GM19351 (cell line): ENCODE measurements around the gene PICALM.
"Not testable (repeated sequence)": the region's sequence is repeated elsewhere in the genome, so short reads cannot be mapped to it uniquely, and the experiment has no call there.

Source experiments
- ATAC-seq: cut with Tn5 transposase; IDR thresholded peaks from one replicate; pipeline ENCODE4 v1.9.1; 2021; ENCODE audit warnings: mild to moderate bottlenecking, moderate library complexity; ENCODE audit not compliant: unreplicated experiment

Gene PICALM, protein sequence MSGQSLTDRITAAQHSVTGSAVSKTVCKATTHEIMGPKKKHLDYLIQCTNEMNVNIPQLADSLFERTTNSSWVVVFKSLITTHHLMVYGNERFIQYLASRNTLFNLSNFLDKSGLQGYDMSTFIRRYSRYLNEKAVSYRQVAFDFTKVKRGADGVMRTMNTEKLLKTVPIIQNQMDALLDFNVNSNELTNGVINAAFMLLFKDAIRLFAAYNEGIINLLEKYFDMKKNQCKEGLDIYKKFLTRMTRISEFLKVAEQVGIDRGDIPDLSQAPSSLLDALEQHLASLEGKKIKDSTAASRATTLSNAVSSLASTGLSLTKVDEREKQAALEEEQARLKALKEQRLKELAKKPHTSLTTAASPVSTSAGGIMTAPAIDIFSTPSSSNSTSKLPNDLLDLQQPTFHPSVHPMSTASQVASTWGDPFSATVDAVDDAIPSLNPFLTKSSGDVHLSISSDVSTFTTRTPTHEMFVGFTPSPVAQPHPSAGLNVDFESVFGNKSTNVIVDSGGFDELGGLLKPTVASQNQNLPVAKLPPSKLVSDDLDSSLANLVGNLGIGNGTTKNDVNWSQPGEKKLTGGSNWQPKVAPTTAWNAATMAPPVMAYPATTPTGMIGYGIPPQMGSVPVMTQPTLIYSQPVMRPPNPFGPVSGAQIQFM

DNA sequence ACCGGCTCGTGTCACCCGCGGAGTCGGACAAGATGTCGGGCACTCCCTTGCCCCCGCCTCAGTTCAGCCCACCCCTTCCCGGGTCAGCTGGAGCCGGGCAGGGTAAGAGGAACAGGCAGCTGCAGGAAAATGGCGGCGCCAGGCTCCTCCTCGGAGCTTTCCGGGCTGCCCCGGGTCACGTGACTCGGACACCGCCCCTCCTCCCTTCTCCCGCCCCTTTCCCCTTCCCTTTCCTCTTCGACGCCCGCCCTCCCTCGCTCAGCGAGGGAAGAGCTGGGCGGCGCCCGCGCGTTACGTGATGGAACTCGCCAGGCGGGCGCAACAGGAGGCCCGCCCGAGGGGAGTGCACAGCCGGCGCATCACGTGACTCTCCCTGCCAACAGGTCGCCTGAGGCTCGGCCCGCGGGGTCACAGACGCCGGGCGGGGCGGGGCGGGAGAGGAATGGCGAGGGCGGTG, at the start of gene PICALM:
TSS of gene PICALM (minus strand) at position 134 of the 457 bp plus-strand sequence. CDS start 304 bp downstream, outside the sequence.
- peak; percentile 79 for ATAC-seq

DNA sequence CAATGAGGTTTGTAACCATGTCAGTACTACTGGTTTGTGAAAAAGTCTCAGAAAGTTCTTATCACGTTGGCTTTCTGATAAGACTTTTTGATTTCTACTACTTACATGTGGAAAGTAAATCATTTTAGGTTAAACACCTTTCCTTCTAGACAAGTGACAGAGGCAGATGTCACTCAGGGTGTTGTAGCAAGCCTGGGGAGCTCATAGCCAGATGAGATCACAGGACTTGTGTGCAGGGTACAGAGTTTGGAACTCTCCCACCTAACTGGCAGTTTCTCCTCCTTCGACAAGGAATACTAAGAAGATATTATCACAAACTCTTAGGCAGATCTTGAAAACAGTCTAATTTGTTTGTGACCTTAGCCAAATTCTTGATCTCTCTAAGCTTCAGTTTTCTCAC, 49.4 kb upstream of the PICALM start:
- no peak for ATAC-seq

DNA sequence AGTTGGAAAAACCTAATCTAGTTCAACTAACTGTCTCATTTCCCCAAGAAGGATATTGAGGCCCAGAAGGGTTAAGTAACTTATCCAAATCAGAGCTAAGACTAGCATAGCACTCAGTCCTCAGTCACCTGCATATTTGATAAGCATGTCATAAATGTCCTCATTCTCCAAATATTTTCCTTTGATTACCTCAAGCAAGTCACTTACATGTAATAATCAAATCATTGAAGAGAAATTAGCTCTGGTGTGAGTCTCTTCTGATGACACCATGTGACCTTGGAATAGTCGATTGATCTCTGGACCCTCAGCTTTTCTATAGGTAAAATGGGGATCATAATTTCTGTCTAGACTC, 48.8 kb upstream of the PICALM start:
- ATAC-seq, result no peak

DNA sequence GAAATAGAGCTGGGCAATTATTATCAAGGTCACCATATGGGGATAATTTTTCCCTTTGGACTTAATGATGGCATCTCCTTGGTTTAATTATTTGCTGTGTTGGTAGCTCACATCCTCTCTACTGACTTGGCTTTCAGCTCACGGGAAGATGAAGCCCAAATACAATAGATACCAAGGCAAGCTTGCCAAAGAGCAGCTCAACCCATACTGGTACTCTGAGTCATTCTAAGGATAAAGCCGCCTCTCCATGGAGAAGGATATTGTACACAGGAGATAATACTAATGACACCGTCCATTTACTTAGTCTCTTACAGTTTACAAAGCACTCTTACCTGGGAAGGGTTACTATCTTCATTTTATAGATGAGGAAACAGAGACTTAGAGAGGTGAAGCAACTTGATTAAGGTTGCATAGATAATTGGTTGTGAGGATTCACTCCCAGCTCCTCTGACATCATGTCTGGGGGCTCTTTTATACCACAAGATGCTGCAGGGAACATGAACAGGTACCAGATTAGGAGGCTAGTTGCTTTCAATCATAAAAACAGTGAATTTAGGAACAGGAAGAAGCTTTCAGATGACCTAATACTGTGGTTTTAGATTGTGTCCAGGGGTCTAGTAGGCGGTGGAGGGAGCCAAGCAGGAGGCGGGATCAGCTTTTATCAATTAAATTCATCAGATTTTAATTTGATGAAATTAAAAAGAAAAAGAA, 48.3 kb upstream of the PICALM start:
- ATAC-seq, result no peak

DNA sequence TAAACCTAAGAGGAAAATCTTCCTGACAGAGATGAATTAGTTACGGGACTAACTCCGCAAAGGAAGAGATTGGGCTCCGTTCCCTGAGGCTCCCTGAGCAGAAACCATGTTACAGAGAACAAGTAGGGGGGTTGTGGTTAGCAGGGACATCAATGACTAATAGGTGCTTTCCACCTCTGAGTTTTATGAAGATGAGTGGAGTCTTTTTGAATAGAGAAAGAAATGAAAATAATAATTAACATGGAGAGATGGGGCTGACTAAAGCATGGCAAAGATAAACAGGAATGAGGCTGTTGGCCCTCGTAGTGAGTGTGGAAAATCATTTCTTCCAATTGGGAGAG, 47.5 kb upstream of the PICALM start:
- ATAC-seq, result peak; percentile 97

DNA sequence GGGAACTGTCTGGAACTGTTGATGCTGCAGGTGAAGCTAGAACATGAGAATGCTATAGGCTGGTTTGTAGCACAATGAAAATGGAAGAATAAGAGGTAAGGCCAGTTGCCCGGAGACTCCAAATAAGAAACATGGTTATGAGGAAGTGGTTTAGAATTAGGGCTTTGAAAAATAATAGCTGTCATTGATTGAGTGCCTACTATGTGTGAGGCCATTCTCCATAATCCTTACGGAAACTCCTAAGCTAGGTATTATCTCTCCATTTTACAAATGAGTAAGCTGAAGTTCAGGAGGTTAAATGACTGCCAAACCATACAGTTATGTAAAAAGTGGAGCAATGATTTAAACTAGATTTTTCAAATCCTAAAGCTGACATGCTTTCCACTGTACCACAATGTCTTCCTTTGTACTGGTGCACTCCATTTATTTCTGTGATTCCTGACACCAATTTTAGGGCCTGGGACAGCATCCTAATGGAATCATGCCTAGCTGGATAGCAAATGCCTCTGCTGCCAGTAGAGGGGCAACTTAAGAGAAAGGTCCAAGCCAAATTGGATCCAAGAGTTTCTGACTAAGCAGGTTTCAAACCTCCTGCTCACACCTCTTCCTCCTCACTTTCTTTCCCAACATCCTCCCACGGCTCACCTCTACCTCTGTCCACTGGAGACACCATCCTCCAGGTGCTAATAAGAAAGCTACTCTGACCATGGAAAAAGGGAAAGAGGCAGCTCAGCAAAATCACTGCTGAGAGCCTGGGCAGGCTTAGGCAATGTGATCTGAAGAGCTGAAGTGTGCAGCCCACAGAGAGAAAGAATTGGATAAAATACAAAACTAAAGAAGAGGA, 46.9 kb upstream of the PICALM start:
- peak; percentile 43 for ATAC-seq

DNA sequence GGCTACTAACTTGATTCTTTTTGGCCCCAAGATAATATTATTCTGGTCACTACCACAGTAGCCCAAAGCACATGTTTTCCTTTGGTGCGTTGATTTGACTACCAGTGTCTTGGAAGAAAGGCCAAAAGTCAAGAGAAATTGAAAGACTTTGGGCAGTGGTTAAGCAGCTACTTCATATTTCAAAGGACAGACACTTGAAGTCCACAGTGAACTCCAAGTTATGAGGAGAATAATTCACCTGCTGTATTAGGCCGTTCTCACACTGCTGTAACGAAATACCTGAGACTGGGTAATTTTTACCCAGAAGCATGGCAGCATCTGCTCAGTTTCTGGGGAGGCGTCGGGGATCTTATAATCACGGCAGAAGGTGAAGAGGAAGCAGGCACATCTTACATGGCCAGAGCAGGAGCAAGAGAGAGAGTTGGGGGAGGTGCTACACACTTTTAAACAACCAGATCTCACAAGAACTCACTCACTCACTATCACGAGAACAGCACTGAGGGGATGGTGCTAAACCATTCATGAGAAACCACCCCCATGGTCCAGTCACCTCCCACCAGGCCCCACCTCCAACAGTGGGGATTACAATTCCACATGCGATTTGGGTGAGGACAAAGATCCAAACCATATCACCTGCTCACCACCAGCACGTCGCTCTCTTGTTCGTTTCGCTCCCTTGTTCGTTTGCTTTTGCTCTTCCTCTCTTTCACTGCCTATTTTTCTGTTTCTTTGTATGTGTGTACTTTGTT, 40.2 kb upstream of the PICALM start:
- ATAC-seq, result no peak

DNA sequence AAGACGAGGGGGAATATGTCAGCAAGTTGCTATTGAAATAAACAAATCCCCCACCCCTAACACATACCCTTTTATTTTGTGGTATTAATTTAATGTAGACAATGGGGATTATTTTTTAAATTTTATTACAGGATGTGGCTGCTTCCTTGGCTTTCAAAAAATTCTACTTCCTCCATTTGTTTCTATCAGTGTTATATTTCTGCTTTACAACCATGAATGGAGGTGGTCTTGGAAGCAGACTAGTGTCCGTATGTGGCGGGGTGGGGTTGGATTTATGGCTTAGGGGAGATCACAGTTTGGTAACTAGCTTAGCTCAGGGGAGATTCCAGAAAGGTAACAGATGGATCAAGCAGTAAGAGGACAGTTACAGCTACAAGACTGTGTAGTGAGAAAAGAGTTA, 39.3 kb upstream of the PICALM start:
- ATAC-seq, result no peak

DNA sequence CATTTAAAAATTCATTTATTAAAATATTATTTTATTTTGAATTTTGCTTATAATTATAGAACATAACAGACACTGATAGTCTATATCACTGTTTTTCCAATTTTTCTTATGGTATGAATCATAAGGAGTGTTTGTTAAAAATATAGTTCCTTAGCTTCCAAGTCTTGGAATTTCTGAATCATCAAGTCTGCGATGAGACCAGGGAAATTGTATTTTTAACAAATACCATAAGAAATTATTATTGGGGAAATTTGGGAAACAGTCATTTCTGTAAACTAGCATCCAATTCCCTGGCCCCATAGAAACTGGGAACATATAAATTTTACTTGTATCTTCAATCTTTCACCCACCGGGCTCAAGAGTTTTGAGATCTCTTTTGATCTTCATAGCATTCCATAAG, 38.0 kb upstream of the PICALM start:
- ATAC-seq, result no peak

DNA sequence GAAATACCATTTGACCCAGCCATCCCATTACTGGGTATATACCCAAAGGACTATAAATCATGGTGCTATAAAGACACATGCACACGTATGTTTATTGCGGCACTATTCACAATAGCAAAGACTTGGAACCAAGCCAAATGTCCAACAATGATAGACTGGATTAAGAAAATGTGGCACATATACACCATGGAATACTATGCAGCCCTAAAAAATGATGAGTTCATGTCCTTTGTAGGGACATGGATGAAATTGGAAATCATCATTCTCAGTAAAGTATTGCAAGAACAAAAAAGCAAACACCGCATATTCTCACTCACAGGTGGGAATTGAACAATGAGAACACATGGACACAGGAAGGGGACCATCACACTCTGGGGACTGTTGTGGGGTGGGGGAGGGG, 37.1 kb upstream of the PICALM start:
- not testable (repeated sequence) for ATAC-seq

DNA sequence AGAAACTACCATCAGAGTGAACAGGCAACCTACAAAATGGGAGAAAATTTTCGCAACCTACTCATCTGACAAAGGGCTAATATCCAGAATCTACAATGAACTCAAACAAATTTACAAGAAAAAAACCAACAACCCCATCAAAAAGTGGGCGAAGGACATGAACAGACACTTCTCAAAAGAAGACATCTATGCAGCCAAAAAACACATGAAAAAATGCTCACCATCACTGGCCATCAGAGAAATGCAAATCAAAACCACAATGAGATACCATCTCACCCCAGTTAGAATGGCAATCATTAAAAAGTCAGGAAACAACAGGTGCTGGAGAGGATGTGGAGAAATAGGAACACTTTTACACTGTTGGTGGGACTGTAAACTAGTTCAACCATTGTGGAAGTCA, 36.7 kb upstream of the PICALM start:
- ATAC-seq, result not testable (repeated sequence)

DNA sequence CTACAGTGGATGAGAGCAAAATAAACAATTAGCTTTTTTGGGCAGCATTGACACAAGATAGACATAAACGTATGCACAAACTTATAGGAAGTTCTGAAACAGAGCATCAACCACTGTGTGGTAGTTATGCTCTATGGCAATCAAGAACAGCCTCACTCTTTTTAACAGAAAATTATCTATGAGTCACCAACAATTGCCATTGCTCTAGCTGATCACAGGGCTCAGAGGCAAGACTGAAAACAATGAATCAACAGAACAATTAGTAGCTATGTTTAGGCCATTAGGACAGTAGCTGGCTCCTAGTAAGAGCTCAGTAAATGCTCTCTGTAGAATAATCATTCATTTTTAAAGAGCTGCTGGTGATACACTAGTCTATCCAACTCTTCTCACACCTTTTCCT, 34.9 kb upstream of the PICALM start:
- ATAC-seq, result no peak

DNA sequence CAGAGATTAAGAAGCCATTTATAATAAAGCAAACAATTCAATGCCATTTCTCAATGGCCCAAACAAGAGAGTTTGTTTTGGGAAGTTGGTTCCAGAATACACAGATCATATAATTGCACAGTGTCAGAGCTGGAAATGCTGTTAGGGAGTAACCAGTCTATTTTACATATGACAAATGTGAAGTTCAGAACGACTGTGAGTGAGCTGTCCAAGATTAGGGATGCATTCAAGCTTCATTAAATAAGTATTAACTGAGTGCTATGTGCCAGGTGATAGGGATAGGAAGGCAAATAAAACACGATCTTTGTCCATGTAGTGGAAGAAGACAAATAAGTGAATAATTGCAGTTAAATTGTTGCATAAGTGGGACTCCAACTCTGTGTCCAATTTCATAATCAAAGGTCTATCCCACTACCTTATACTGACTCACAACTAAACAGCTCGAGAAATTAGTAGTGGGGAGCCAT, 33.1 kb upstream of the PICALM start:
- no peak for ATAC-seq

DNA sequence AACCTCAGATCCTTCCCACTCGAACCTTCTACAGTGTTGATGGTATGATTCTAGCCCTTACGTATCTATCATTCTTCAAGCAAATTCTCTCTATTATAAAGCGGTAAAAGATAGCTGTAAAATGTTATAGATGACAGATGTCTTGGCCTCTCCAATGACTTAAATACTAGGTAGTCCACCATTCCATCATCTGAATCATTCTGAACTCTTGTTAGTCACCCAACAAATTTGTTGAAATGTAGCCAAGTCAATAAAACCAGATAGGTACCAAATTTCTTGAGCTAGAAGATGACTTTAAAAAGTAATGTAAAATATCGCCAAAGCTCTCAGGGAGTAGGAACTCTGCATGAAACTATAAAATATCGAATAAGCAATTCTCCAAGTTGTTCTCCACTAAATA, 32.6 kb upstream of the PICALM start:
- ATAC-seq, result no peak

DNA sequence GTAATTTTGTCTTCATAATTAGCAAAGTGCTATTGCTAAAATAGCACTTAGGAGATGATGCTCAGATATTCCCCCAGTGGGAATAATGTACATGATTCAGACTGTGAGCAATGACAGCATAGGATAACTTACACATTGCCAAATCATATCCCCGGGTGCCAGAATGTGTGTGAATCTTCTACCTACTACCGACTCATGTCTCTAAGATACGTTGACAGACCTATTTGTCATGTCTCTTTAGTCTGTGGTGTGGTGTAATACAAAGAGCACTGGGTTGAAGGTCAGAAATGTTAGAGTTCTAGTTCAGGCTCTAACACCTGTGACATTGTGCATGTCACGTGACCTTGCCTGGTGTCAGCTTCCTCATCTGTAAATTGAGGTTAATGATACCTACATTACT, 31.0 kb upstream of the PICALM start:
- ATAC-seq, result no peak

DNA sequence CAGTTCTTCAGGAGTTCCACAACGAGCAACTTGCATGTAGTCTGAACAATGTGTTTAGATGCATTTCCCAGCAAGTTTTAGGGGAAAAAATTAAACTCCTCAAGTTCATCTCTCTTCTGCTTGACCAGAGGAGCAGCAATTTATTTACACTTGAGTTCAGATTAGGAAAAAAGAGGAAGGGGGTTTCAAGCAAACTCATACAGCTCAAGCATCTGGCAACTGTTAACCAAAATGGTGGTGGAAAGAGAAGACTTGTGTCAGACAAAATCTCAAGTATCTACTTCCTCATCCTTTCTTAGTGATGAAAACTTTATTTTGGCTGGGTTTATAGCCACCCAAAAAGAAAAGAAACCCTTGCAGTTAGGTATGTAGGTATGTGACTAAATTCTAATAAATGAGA, 29.1 kb upstream of the PICALM start:
- no peak for ATAC-seq

DNA sequence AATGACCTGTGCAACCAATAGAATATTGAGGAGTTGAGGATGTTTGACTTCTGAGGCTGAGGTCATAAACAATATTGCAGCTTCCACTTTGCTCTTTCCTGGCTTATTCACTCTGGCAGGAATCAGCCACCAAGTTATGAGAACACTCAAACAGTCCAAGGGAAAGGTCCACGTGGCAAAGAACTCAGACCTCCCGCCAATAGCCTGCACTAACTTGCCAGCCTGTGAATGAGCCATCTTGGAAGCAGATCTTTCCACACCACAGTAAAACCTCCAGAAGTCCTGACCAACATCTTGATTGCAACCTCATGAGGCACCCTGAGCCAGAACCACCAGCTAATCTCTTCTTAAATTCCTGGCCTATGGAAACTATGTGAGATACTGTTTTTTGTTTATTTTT, 22.7 kb upstream of the PICALM start:
- no peak for ATAC-seq

DNA sequence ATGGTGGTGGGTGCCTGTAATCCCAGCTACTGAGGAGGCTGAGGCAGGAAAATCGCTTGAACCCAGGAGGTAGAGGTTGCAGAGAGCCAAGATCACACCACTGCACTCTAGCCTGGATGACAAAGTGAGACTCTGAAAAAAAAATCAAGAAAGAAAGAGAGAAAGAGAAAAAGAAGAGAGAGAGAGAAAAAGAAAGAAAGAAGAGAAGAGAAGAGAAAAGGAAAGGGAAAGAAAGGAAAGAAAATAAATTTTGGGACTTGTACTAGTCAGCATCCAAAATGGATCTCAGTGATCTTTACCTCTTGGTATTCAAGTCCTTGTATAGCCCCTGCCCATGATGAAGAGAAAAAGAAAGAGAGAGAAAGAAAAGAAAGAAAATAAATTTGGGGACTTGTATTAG, 22.2 kb upstream of the PICALM start:
- no peak for ATAC-seq

DNA sequence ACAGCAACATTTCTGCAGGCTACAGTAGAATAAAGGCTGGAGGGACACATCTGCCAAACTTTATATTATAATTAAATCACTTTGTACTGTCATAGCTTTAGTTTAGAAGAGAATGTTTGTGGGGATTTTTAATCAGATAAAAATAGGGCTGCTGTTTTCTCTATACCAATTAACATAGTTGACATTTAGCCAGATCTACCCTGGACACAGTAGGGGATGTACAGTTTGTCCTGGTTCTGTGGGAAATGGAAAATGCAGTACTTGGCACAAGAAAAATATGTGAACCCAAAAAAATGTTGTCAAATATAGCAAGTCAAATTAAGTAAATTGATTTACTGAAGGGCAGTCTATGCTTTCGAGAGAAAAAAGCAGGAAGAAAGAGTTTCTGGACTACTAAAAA, 20.8 kb upstream of the PICALM start:
- ATAC-seq, result no peak

DNA sequence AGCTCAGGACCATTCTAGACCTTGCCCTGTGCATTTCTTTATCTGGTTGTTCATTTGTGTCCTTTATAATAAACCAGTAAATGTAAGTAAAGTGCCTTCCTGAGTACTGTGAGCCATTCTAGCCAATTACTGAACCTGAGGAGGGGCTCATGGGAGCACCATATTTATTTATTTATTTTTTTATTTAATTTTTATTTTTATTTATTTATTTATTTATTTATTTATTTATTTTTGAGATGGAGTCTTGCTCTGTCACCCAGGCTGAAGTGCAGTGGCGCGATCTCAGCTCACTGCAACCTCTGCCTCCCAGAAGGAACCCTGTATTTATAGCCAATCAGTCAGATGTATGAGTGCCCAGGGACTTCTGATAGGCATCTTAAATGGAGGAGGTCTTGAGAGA, 18.8 kb upstream of the PICALM start:
- ATAC-seq, result not testable (repeated sequence)
